Globus pallidus (tissue), 1 donor: ENCODE measurements around the gene EEF1A1.
"Not testable (repeated sequence)": the region's sequence is repeated elsewhere in the genome, so short reads cannot be mapped to it uniquely, and the experiment has no call there.

Experiments used
- DNase-seq: peaks from one replicate; pipeline ENCODE4 v3.0.0-alpha.2; 2015; ENCODE audit warnings: low spot score

Gene EEF1A1

GRCh38 chr6:73520688-73521350, at the start of gene EEF1A1:
TSS of gene EEF1A1 (minus strand) at chr6:73521032. CDS start at chr6:73520026, 1,006 bp downstream.
- peak; percentile 100 for DNase-seq

- no peak for DNase-seq
Measured at GRCh38 chr6:73569121-73569520, 48.3 kb upstream of the EEF1A1 start.

GRCh38 chr6:73566954-73567591, 46.2 kb upstream of the EEF1A1 start:
- no peak for DNase-seq

- DNase-seq, result not testable (repeated sequence)
Measured at GRCh38 chr6:73566486-73566871, 45.6 kb upstream of the EEF1A1 start.

- no peak for DNase-seq
Measured at GRCh38 chr6:73565767-73566485, 45.1 kb upstream of the EEF1A1 start.

- no peak for DNase-seq
Measured at GRCh38 chr6:73564578-73565345, 43.9 kb upstream of the EEF1A1 start.

- DNase-seq, result no peak
Measured at GRCh38 chr6:73562558-73562957, 41.7 kb upstream of the EEF1A1 start.

GRCh38 chr6:73560853-73561407, 40.1 kb upstream of the EEF1A1 start:
- DNase-seq, result no peak

- no peak for DNase-seq
Measured at GRCh38 chr6:73560182-73560732, 39.4 kb upstream of the EEF1A1 start.

- not testable (repeated sequence) for DNase-seq
Measured at GRCh38 chr6:73559399-73559794, 38.6 kb upstream of the EEF1A1 start.

GRCh38 chr6:73558624-73559398, 38.0 kb upstream of the EEF1A1 start:
- no peak for DNase-seq

- peak; percentile 60 for DNase-seq
Measured at GRCh38 chr6:73556836-73557235, 36.0 kb upstream of the EEF1A1 start.

GRCh38 chr6:73555380-73555949, 34.6 kb upstream of the EEF1A1 start:
- not testable (repeated sequence) for DNase-seq

- DNase-seq, result not testable (repeated sequence)
Measured at GRCh38 chr6:73551115-73551514, 30.3 kb upstream of the EEF1A1 start.

- no peak for DNase-seq
Measured at GRCh38 chr6:73548458-73549446, 27.9 kb upstream of the EEF1A1 start.

GRCh38 chr6:73547036-73547435, 26.2 kb upstream of the EEF1A1 start:
- no peak for DNase-seq

GRCh38 chr6:73542891-73543290, 22.1 kb upstream of the EEF1A1 start:
- DNase-seq, result no peak

GRCh38 chr6:73542481-73542880, 21.6 kb upstream of the EEF1A1 start:
- not testable (repeated sequence) for DNase-seq

GRCh38 chr6:73538116-73538779, 17.4 kb upstream of the EEF1A1 start:
- DNase-seq, result no peak
